ENCODE results near the gene ITPK1.

DNA sequence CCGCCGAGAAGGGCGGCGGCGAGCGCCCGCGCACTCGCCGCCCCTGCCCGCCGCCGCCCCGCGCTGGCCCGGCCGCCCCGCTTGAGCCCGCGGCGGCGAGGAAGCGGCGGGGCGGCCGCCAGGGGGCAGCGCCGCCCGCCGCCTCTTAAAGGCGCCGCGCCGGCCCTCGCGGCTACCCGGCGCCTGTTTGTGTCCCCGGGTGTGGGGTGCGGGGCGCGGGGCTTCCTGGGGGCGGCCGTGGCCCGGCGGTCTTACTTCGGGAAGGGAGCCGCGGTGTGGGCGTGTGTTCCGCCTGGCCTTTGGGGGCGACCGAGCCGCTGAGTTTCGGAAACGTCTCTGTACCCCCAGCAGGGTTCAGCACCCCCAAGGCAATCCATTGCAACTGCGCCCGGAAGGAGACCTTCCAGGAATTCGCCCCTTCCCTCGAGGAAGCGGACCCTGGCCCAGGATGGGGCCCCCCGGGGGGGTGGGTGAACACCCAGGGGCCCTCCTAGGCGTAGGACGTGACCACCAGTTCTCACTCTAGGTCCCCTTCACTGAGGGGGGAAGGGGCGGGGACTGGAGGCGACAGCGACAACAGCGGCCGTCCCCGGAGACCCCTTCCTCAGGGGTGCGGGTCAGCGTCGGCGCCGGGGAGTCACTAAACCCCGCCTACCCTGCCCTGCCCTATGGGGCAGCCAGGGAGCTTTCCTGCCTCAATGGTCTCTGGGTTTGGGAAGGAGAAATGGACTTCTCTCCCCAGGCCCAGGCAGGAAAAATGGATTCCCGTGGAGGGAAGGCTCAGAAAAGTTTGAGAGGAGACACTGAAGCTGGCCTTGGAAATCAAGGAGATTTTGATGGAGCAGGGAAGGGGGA lies at the start of gene ITPK1:
- TF ChIP-seq, protein P1, sequence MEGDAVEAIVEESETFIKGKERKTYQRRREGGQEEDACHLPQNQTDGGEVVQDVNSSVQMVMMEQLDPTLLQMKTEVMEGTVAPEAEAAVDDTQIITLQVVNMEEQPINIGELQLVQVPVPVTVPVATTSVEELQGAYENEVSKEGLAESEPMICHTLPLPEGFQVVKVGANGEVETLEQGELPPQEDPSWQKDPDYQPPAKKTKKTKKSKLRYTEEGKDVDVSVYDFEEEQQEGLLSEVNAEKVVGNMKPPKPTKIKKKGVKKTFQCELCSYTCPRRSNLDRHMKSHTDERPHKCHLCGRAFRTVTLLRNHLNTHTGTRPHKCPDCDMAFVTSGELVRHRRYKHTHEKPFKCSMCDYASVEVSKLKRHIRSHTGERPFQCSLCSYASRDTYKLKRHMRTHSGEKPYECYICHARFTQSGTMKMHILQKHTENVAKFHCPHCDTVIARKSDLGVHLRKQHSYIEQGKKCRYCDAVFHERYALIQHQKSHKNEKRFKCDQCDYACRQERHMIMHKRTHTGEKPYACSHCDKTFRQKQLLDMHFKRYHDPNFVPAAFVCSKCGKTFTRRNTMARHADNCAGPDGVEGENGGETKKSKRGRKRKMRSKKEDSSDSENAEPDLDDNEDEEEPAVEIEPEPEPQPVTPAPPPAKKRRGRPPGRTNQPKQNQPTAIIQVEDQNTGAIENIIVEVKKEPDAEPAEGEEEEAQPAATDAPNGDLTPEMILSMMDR (IDR thresholded peaks at IDR 0.05), result peak in 4 of 6 experiments; percentile 29 to 60 (median 56)
- TF ChIP-seq POLR2A (IDR thresholded peaks at IDR 0.05), result peak in 1 of 2 donors; percentile 8
